Ishikawa (cell line): Measurements from ENCODE around the gene GM2A.

Experiments
- CEBPB ChIP-seq: IDR thresholded peaks from 2 replicates; pipeline ENCODE4 v1.6.1; 2012
- CREB1 ChIP-seq: IDR thresholded peaks from 2 replicates; pipeline ENCODE4 v1.6.1; 2012; ENCODE audit warnings: low read depth
- EGR1 ChIP-seq: IDR thresholded peaks from 2 replicates; pipeline ENCODE4 v1.6.1; 2012
- EP300 ChIP-seq: IDR thresholded peaks from 2 replicates; pipeline ENCODE4 v1.6.1; 2012; ENCODE audit warnings: borderline replicate concordance
- FOXM1 ChIP-seq: IDR thresholded peaks from 2 replicates; pipeline ENCODE4 v1.6.1; 2012; ENCODE audit warnings: low read depth, borderline replicate concordance
- MAX ChIP-seq: IDR thresholded peaks from 2 replicates; pipeline ENCODE4 v1.6.1; 2012
- NFIC ChIP-seq: IDR thresholded peaks from 2 replicates; pipeline ENCODE4 v1.6.1; 2012
- RAD21 ChIP-seq: IDR thresholded peaks from 2 replicates; pipeline ENCODE4 v1.6.1; 2012; ENCODE audit warnings: low read depth
- REST ChIP-seq: IDR thresholded peaks from 2 replicates; pipeline ENCODE4 v1.6.1; 2012; ENCODE audit warnings: low read depth, mild to moderate bottlenecking
- TAF1 ChIP-seq: IDR thresholded peaks from 2 replicates; pipeline ENCODE4 v1.6.1; 2012; ENCODE audit warnings: low read depth, mild to moderate bottlenecking
- TCF12 ChIP-seq: IDR thresholded peaks from 2 replicates; pipeline ENCODE4 v1.6.1; 2012; ENCODE audit warnings: low read depth
- TEAD4 ChIP-seq: IDR thresholded peaks from 2 replicates; pipeline ENCODE4 v1.6.1; 2012
- USF1 ChIP-seq: IDR thresholded peaks from 2 replicates; pipeline ENCODE4 v1.6.1; 2012
- YY1 ChIP-seq: IDR thresholded peaks from 2 replicates; pipeline ENCODE4 v1.6.1; 2012; ENCODE audit warnings: low read depth
- ZBTB7A ChIP-seq: IDR thresholded peaks from 2 replicates; pipeline ENCODE4 v1.6.1; 2012; ENCODE audit warnings: low read depth

GM2A gene

GRCh38 chr5:151283120-151283825 lies 30.3 kb downstream of the GM2A start:
- no peak for TF ChIP-seq USF1
- TF ChIP-seq MAX, result no peak
- TF ChIP-seq TEAD4, result no peak
- no peak for TF ChIP-seq ZBTB7A
- no peak for TF ChIP-seq EP300
- TF ChIP-seq NFIC, result no peak
- no peak for TF ChIP-seq FOXM1
- no peak for TF ChIP-seq EGR1
- TF ChIP-seq RAD21, result no peak
- TF ChIP-seq CEBPB, result no peak
- TF ChIP-seq TAF1, result no peak
- TF ChIP-seq TCF12, result no peak
- no peak for TF ChIP-seq CREB1
- TF ChIP-seq REST, result no peak
- no peak for TF ChIP-seq YY1

GRCh38 chr5:151284392-151284967 lies 31.5 kb downstream of the GM2A start:
- TF ChIP-seq RAD21 (peak; percentile 52), YY1 (no peak)

- TF ChIP-seq CREB1, result no peak
- TF ChIP-seq YY1, result no peak
- no peak for TF ChIP-seq TCF12
- no peak for TF ChIP-seq EGR1
- no peak for TF ChIP-seq NFIC
- TF ChIP-seq TEAD4, result peak; percentile 77
- TF ChIP-seq TAF1, result no peak
Measured at GRCh38 chr5:151285683-151286082, 32.7 kb downstream of the GM2A start.

- peak; percentile 26; the same call in 1 of the 2 replicates for TF ChIP-seq TEAD4
- TF ChIP-seq EGR1, result no peak
Measured at GRCh38 chr5:151286246-151286645, 33.3 kb downstream of the GM2A start.

- TF ChIP-seq CEBPB, result no peak
- TF ChIP-seq RAD21, result peak; percentile 32
- no peak for TF ChIP-seq TEAD4
- no peak for TF ChIP-seq FOXM1
- no peak for TF ChIP-seq YY1
Measured at GRCh38 chr5:151288180-151288579, 35.2 kb downstream of the GM2A start.

GRCh38 chr5:151293624-151294023 lies 40.6 kb downstream of the GM2A start:
- no peak for TF ChIP-seq REST
- no peak for TF ChIP-seq RAD21
- TF ChIP-seq NFIC, result no peak
- TF ChIP-seq USF1, result no peak
- no peak for TF ChIP-seq MAX
- TF ChIP-seq CREB1, result no peak
- no peak for TF ChIP-seq ZBTB7A

- TF ChIP-seq MAX (no peak), EP300 (no peak)
Measured at GRCh38 chr5:151295138-151295537, 42.2 kb downstream of the GM2A start.
